Right renal cortex interstitium (tissue), 3 donors: ENCODE results near the gene RPS6KA4. TPM values are rescaled to one million over a fixed set of nuclear protein-coding genes. Genes with fewer than 3 reads are reported as not detected.

ENCODE experiments used
- DNase-seq, 3 donors: peaks; one replicate each; pipeline ENCODE4 v3.0.0-alpha.2; 2013; ENCODE audit warnings: low read depth in 3 of 3, low spot score in 2 of 3
- polyA plus RNA-seq, 3 donors: library from polyadenylated mRNA; unstranded; fragments of 120-200 nt; gene quantifications; one replicate each; pipeline ENCODE4 v1.2.1, GENCODE V29; 2013; ENCODE audit not compliant: insufficient read length in 3 of 3

Gene RPS6KA4
- polyA plus RNA-seq, 3 donors, result 8.7 to 10.4 (median 9.8) TPM

DNA sequence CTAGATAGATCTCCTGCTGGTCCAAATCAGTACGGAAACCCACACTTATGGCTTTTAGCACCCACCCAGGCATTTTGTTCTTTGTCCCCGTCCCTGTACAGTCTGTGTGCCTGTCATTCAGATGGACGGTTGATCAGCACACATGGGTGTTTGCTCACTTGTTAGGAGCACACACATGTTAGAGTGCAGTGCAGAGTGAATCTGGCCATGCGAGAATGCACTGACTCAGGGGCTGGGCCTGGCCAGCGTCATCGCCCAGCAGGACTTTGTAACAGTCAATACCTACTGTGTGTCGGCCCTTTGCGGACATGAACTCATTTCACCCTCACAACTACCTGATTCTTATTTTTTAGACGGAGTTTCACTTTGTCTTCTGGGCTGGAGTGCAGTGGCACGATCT, 3.4 kb downstream of the RPS6KA4 start:
- no peak for DNase-seq

DNA sequence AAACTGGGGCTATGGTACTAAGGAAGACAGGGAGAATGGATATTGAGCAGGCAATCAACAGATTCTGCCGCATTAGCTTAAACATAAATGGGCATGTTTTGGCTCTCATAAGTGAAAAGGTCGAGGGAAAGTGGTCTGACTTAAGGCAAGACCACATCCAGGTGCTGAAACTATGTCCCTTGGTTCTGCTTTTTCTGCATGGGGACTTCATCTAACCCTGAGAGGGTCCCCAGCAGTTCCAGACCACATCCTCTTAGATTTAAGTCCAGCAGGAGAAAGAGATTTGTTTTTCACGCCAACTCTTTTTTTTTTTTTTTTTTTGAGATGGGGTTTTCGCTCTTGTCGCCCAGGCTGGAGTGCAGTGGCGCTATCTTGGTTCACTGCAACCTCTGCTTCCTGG, 5.5 kb downstream of the RPS6KA4 start:
- no peak for DNase-seq

DNA sequence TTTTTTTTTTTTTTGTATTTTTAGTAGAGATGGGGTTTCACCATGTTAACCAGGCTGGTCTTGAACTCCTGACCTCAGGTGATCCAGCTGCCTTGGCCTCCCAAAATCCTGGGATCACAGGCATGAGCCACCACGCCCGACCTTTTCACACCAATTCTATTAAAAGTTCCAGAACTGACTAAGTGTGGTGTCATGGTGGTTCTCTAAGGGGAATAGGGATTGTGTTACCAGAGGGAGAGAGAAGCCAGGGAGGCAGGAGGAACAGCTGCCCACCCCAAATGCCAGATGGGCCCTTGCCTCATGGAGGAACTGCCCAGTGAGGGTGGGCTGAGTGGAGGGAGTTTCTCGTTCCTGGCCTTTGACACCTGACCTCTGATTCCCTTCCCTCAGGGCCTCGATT, 5.9 kb downstream of the RPS6KA4 start:
- DNase-seq, result no peak

DNA sequence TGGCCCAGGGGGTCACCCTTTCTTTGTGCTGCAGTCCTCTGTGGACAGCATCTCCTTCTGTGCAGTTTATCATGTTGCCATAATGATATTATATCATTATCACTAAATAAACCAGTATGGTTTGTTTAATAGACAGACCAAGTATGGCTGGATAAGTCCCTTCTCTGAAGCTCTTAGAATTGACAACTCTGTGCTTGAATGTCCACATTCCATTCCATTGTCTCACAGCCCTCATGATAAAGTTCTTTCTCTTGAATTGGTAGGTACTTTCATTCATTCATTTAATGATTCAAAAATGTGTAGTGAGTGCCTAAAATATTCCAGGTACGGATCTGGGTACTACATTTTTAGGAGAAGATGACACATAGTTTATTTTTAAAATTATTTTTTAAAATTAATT, 7.8 kb downstream of the RPS6KA4 start:
- no peak for DNase-seq

DNA sequence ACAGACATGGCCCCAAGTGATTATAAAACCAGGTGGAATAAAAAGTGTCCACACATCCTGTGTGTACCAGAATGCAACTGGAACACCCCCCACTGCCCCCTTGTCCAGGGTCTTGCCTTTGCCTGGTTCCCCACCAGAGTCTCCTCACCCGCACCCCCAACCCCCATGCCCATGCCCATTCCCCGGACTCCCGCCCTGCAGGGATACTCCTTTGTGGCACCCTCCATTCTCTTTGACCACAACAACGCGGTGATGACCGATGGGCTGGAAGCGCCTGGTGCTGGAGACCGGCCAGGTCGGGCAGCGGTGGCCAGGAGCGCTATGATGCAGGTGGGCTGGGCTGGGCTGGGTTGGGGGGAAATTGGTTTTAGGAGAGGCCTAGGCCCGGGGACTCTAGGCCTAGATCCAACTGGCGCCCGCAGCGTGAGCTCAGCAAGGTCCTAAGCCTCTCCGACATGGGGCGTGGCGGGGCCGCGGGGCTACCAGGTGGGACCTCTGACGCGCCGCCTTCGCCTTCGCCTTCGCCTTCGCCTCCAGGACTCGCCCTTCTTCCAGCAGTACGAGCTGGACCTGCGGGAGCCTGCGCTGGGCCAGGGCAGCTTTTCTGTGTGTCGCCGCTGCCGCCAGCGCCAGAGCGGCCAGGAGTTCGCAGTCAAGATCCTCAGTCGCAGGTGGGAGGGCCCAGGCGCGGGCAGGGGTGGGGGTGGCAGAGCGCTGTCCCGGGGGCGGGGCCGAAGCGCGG, 9.1 kb downstream of the RPS6KA4 start:
- no peak for DNase-seq

DNA sequence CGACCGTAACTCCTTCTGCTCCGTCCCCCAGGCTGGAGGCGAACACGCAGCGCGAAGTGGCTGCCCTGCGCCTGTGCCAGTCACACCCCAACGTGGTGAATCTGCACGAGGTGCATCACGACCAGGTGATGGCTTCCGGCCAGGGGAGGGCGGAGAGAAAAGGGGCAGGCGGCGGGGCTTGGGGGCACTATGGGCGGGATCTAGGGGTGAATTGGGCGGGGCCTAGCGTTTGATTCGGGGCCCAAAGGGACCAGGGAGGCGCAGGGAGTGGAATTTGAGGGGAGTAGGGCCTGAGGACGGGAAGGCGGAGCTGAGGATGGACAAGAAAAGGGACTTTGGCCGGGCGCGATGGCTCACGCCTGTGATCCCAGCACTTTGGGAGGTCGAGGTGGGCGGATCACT, 9.7 kb downstream of the RPS6KA4 start:
- no peak for DNase-seq

DNA sequence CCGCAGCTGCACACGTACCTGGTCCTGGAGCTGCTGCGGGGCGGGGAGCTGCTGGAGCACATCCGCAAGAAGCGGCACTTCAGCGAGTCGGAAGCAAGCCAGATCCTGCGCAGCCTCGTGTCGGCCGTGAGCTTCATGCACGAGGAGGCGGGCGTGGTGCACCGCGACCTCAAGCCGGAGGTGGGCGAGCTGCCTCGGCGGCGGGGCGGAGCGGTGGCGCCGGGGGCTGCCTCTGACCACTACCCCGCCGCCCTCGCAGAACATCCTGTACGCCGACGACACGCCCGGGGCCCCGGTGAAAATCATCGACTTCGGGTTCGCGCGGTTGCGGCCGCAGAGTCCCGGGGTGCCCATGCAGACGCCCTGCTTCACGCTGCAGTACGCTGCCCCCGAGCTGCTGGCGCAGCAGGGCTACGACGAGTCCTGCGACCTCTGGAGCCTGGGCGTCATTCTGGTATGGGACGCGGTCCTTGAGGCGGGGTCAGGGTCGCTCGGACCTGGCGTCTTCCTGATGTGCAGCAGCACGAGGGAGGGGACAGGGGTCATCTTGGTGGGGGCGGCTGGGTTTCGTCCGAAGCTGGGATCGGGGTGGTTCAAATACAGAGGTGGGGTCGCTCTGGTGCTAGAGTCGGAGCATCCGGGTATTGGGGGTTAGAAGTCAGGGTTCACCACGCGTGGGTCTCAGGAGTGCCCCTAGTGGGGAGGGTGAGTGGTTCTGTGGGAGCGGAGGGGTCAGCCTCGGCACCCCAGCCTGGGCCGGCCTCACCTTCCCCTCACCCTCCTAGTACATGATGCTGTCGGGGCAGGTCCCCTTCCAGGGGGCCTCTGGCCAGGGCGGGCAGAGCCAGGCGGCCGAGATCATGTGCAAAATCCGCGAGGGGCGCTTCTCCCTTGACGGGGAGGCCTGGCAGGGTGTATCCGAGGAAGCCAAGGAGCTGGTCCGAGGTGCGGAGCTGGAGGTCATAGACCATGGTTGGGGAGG, 10.8 kb downstream of the RPS6KA4 start:
- no peak for DNase-seq

DNA sequence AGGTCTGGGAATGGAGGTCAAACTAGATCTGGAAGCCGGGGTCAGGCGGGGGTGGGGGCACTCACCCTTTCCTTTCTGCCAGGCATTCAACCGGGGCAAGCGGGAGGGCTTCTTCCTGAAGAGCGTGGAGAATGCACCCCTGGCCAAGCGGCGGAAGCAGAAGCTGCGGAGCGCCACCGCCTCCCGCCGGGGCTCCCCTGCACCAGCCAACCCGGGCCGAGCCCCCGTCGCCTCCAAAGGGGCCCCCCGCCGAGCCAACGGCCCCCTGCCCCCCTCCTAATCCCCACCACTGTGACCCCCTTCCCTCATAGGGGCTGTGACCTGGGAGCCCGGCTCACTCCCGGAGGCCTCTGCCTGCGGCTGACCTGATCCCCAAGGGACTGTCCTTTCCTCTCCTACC, 12.2 kb downstream of the RPS6KA4 start:
- no peak for DNase-seq

DNA sequence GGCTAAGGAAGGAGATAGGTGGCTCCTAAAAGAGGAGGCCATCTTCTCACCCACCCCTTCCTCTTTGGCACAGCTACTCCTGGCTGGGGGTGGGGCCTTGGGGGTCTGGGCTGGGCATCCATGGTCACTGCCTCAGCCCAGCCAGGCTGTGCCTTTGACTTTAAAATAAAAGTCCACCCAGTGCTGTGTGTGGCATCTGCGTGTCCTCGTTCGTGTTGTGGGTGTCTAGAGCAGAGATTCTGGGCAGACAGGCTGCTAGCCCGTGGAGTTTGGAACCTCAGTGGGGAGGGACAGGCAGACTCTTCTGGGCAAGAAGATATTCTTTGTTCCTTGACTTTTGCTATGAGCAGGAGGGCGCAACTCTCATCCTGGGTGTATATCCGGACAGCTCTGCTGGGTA, 13.1 kb downstream of the RPS6KA4 start:
- no peak for DNase-seq

DNA sequence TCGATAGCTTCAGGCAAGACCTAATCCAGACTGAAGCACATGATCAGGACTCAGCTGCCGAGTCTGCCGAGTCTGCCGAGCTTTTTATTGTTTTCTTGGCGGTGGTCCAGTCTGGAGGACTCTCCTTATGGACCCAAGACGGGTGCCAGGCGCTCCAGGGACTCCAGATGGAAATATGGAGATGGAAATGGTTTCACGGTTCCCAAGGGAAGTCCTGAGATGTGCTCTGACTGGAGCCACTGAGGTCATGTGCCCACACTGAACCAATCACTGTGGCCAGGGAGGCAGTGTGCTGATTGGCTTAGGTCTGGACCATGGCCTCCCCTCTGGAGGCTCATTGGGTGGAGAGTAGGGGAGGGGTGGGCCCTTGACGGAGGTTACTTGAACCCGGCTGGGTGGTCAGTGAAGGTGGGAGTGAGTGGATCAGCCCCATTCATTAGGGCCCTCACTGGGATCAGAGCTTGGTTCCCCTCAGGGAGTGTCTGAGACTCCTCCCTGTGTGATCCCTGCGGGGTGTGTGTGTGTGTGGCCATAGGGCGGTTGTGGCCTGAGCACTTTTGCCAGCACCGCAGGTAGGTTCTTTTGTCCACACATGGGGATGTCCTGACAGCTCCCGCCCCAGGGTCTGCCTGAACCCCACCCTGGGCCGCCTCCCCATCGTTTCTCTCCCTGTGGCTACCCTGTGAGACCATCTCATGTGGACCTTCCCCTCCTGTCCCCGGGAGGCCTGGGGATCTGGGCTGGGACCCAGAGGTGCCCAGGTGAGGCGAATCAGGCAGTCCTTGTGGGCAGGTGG, 14.0 kb downstream of the RPS6KA4 start:
- no peak for DNase-seq

DNA sequence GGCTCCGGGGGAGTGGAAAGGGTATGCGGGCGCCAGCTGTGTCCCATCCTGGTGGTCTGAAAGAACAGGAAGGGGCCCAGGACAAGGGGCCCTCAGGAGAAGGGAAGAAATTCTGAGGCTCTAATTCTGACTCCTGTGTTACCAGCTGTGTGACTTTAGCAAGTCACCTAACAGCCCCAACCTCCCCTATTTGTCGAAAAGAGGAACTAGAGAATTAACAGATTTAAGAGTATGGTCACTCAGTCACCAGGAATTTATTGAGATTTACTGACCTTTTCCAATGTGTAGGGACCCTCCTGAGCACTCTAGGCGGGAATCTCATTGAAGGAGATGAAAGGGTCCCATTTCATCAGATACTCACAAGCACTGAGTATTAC, 14.6 kb downstream of the RPS6KA4 start:
- DNase-seq, result no peak

DNA sequence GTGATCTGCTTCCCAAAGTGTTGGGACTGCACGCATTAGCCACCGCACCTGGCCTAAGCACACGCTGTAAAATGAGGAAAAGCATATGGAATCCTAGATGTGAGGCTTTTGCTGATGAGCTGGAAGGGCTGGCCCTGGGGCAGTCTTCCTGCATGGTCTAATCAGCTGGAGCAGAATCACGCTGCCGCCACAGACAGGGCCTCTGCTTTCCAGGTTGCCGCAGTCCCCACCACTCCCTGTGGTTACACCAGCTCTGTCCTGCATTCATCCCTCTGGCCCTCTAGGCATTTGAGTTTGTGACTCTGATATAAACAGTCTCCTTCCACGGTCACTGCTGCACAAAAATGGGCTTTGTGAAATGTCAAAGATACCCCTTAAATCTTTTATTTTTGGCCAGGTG, 17.1 kb downstream of the RPS6KA4 start:
- no peak for DNase-seq

DNA sequence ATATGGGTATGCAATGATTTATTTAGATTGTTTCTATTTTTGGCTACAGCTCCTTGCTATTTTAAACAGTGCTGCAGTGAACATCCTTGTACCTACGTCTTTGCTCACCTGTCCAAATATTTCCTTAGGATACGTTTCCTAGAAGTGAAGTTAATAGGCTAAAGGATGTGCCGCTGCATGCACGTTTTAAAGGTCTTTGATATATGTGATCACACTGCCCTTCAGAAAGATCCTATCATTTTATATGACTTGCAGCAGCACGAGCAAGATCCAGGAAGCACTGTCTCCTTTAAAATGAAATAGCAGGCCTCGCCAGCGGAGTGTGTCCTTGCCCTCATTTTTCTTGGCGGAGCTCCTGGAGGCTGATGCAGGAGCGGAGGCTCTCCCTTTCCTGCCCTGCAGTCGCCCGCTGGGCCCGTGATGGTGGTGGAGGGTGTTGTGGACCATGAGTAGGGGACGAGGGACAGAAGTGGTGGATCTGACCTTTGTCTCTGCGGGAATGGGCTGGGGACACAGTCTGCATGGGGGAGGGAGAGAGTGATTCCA, 19.4 kb downstream of the RPS6KA4 start:
- DNase-seq, result no peak

DNA sequence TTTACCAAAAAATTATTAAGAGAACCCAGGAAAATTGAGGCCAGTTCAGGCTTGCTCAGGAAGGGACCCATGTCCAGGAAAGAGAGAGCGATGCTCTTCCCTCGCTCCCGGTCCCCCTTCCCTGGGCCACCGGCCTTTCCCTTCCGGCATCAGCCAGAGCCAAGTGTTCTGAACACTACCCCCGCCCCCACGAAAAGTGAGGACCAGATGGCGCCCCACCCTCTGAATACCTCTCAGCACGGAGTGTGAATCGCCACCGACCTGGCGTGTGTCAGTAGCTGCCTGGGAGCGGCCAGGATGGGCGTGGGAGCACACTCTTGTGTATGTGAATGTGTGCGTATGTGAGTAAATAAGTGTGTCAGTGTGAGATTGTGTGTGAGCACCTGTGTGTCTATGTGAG, 20.2 kb downstream of the RPS6KA4 start:
- DNase-seq, result no peak

DNA sequence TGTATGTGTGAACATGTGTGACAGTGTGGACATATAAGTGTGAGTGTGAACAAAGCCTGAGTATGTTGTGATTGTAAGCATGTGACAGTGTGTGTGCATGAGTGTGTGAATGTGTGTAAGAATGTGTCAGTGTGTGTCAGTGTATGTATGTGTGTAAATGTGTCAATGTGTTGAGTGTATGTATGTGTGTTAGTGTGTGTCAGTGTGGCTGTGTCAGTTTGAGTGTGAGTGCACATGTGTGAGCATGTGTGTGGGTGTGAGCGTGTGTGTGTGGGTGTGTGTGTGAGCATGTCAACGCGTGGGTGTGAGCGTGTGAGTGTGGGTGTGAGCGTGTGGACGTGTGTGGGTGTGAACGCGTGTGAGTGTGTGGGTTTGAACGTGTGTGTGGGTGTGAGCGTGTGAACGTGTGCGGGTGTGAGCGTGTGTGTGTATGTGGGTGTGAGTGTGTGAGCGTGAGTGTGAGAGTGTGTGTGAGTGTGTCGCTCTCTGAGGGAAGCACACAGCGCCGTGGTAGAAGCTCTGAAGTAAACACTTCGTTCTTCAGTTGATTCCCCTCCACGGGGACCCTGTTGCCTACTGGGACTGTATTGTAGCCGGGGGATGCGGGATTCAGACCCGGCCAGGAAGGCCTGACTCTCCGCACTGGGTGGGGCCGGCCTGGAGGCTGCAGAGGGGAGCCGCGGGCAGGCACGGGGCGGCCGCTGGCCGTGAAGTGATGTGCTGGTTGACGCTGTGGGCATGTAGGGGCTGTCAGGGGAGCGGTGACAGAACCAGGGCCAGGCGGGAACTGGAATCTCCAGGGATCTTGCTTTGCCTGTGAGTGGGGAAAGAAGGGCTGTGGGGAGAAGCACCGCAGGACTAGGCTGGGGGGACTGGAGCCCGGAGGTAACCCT, 21.1 kb downstream of the RPS6KA4 start:
- DNase-seq, result no peak

DNA sequence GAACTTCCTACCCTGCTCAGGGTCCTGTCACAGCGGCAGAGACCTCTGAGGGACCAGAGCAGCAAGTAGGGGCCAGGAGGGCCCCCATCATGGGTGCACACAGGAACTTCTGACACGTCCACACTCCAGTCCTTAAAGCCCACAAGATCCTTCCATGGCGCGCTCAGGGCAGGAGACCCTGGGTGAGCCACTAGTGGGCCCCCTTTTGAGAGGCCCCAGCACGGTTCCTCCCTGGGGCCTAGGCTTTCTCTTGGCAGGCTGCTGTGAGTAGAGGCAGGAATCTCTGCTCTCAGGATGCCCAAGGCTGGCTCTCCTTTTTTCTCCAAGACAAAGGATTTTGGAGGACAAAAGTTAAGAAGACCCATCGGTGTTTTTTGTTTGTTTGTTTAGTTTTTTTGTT, 22.4 kb downstream of the RPS6KA4 start:
- no peak for DNase-seq

DNA sequence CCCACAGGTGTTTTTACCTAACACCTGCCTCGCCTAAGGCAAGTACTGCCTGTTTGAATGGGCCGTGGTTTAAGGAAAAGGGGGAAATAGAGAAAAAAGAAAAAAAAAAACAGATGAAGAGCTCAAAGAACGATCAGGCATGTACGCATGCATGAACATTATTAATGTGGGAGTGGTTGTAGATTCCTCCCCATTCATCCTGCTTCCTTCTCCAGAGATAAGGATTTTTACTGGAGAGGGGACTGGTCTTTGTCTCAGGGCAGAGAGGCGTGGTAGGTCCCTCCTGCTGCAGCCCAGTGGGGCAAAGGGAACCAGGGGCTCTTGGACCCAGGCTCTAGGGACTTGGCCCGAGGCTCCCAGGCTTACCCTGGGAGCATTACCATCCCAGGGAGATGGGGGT, 23.1 kb downstream of the RPS6KA4 start:
- DNase-seq, result no peak

DNA sequence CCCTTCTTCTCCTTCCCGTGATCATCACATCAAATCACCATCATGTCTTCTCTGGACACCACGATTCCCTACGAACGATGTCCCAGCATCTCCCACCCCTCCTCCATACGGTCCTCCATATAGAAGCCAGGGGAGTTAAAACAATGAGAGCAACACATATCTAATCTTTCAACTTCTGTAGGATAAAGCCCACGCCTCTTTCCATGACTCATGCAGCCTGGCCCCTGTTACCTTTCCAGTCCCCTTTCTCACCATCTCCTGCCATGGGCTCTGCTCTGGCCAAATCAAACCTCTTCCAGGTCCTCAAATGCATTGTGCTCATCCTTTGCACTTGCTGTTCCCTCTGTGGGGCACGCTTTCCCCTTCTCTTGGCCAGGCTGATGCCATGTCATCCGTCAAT, 23.6 kb downstream of the RPS6KA4 start:
- DNase-seq, result no peak

DNA sequence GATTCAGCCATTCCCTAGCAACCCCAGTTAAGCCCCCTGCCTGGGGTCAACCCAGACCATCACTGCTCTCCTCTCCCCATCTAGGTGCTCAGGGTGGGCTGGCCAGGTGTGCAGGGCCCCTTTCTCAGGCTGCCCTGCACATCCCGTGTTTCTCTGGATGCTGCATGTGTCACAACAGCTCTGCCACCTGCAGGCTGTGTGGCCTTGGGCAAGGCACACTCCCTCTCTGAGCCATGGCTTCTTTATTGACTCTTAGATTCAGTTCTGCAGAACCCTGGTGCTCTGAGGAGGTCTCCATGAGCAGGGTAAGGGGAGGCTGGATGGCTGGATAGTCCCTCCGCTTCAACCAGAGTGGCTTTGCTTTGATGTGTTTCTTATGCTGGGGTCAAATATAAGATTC, 24.6 kb downstream of the RPS6KA4 start:
- no peak for DNase-seq
